Effector memory CD8-positive, alpha-beta T cell (primary cell): ENCODE results near the gene NR6A1.

ENCODE experiments used
- ATAC-seq: fragments of 150-1000 bp; cut with Tn5 transposase; replicated peaks from 2 replicates; pipeline ENCODE4 v1.10.0; 2021; ENCODE audit warnings: mild to moderate bottlenecking, moderate library complexity
- DNase-seq, 3 experiments: peaks; one replicate each; pipeline ENCODE4 v3.0.0; 2021
- H3K27ac Mint-ChIP-seq, 2 donors: one replicate each; pipeline ENCODE4 v1.8.0; 2022; ENCODE audit warnings: mild to moderate bottlenecking in 2 of 2, mixed read lengths in 2 of 2, moderate library complexity in 2 of 2
- H3K27me3 Mint-ChIP-seq, 2 donors: one replicate each; pipeline ENCODE4 v1.8.0; 2022; ENCODE audit warnings: mixed read lengths in 2 of 2
- H3K36me3 Mint-ChIP-seq: one replicate; pipeline ENCODE4 v1.8.0; 2022; ENCODE audit warnings: mild to moderate bottlenecking, moderate library complexity, mixed read lengths; ENCODE audit not compliant: insufficient read depth
- H3K4me1 Mint-ChIP-seq, 2 donors: one replicate each; pipeline ENCODE4 v1.8.0; 2022; ENCODE audit warnings: low read depth in 2 of 2, mixed read lengths in 2 of 2
- H3K4me3 Mint-ChIP-seq, 2 donors: one replicate each; pipeline ENCODE4 v1.8.0; 2022; ENCODE audit warnings: mild to moderate bottlenecking in 2 of 2, mixed read lengths in 2 of 2, moderate library complexity in 2 of 2
- H3K9me3 Mint-ChIP-seq, 2 donors: one replicate each; pipeline ENCODE4 v1.8.0; 2022; ENCODE audit warnings: mixed read lengths in 2 of 2

The NR6A1 gene

GRCh38 chr9:124470306-124470705 is 300.8 kb downstream of the NR6A1 start:
- H3K27ac Mint-ChIP-seq = no peak overlapping the region
- ATAC-seq (no peak), DNase-seq (no peak)
- H3K27me3 Mint-ChIP-seq = peaks cover 24 to 83% of the 10 kb centered on the region in 2 donors
- no peaks in the 10 kb centered on the region for H3K9me3 Mint-ChIP-seq
- peaks cover 5% of the 10 kb centered on the region for H3K36me3 Mint-ChIP-seq
- no peak overlapping the region for H3K4me3 Mint-ChIP-seq
- H3K4me1 Mint-ChIP-seq = no peaks in the 10 kb centered on the region

GRCh38 chr9:124469011-124469832 is 301.9 kb downstream of the NR6A1 start:
- no peaks in the 10 kb centered on the region for H3K9me3 Mint-ChIP-seq
- no peak for DNase-seq
- ATAC-seq = no peak
- H3K27ac Mint-ChIP-seq = no peak overlapping the region
- peaks cover 6% of the 10 kb centered on the region for H3K36me3 Mint-ChIP-seq
- no peak overlapping the region for H3K4me3 Mint-ChIP-seq
- H3K27me3 Mint-ChIP-seq = peaks cover 25 to 79% of the 10 kb centered on the region in 2 donors
- H3K4me1 Mint-ChIP-seq = no peaks in the 10 kb centered on the region

GRCh38 chr9:124468061-124468740 is 302.9 kb downstream of the NR6A1 start:
- Mint-ChIP-seq H3K27me3 (peaks cover 20 to 69% of the 10 kb centered on the region in 2 donors), H3K27ac (no peak overlapping the region), H3K4me1 (no peaks in the 10 kb centered on the region), H3K9me3 (no peaks in the 10 kb centered on the region), H3K4me3 (no peak overlapping the region), H3K36me3 (peaks cover 6% of the 10 kb centered on the region)
- DNase-seq (no peak), ATAC-seq (no peak)

- Mint-ChIP-seq H3K27me3 (peaks cover 20 to 63% of the 10 kb centered on the region in 2 donors), H3K4me1 (no peaks in the 10 kb centered on the region), H3K4me3 (no peak overlapping the region), H3K9me3 (no peaks in the 10 kb centered on the region), H3K27ac (no peak overlapping the region), H3K36me3 (peaks cover 6% of the 10 kb centered on the region)
- DNase-seq = no peak
- ATAC-seq = no peak
Measured at GRCh38 chr9:124467410-124468060, 303.6 kb downstream of the NR6A1 start.
